ENCODE data around the gene FZD2.
"Not testable (repeated sequence)": the region's sequence is repeated elsewhere in the genome, so short reads cannot be mapped to it uniquely, and the experiment has no call there.

The FZD2 gene

DNA sequence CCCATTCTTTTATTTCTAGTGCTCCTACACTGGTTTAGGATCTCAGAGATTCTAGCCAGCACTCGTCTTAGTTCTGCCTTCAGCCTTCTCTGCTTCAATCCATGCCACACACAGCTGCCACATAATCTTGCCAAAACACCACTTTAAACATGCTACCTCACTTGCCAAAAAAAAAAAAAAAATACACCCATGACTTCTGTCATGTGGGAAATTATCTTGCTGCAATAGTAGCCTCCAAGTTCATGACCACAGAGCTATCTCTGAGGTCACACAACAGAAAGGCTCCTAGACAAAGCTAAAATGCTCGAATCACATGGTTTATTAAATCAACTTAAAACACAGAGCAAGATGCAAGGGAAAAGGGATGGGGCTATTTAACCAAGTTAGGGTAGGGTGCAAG is 18.1 kb downstream of the FZD2 start:
- Histone ChIP-seq H2AFZ (ENCODE audit: low read depth, low read length) (no peak overlapping the region), H3K4me1 (ENCODE audit: insufficient read depth, low read length) (no peaks in the 10 kb centered on the region), H3K27me3 (ENCODE audit: insufficient read depth, low read length) (no peaks in the 10 kb centered on the region), H3K9me3 (ENCODE audit: low read length) (no peaks in the 10 kb centered on the region), H3K36me3 (ENCODE audit: insufficient read depth, low read length) (no peaks in the 10 kb centered on the region), H3K4me3 (ENCODE audit: low read length) (no peak overlapping the region)

DNA sequence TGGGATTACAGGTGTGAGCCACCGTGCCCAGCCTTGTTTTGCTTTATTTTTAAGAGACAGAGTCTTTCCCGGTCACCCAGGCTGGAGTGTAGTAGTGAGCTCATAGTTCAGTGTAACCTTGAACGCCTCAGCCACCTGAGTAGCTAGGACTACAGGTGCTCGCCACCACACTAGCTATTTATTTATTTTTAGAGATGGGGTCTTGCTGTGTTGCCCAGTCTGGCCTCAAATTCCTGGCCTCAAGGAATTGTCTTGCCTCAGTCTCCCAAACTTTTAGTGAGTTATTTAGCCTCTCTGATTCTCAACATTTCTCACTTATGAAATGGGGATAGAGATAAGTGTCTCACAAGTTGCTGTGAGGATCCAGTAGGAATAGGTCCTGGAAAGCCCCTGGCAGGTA is 21.7 kb downstream of the FZD2 start:
- H2AFZ ChIP-seq (ENCODE audit: low read depth, low read length): no peak overlapping the region
- H3K9me3 ChIP-seq (ENCODE audit: low read length): no peaks in the 10 kb centered on the region
- H3K4me1 ChIP-seq (ENCODE audit: insufficient read depth, low read length): no peaks in the 10 kb centered on the region
- H3K36me3 ChIP-seq (ENCODE audit: insufficient read depth, low read length): no peaks in the 10 kb centered on the region
- no peaks in the 10 kb centered on the region for H3K27me3 ChIP-seq (ENCODE audit: insufficient read depth, low read length)
- no peak overlapping the region for H3K4me3 ChIP-seq (ENCODE audit: low read length)

DNA sequence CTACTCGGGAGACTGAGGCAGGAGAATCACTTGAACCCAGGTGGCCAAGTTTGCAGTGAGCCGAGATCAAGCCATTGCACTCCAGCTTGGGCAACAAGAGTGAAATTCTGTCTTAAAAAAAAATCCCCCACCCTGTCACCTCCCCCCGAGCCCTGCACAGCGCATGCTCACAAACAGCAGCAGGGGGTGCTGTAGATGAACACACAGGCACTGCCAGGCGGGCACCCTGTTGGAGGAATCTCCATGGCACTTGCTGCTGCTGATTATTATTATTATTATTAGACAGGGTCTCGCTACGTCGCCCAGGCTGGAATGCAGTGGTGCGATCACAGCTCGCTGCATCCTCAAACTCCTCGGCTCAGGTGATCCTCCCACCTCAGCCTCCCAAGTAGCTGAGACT is 24.6 kb downstream of the FZD2 start:
- no peak overlapping the region for H3K4me3 ChIP-seq (ENCODE audit: low read length)
- H3K4me1 ChIP-seq (ENCODE audit: insufficient read depth, low read length): no peaks in the 10 kb centered on the region
- no peak overlapping the region for H2AFZ ChIP-seq (ENCODE audit: low read depth, low read length)
- no peaks in the 10 kb centered on the region for H3K9me3 ChIP-seq (ENCODE audit: low read length)
- H3K27me3 ChIP-seq (ENCODE audit: insufficient read depth, low read length): no peaks in the 10 kb centered on the region
- no peaks in the 10 kb centered on the region for H3K36me3 ChIP-seq (ENCODE audit: insufficient read depth, low read length)

DNA sequence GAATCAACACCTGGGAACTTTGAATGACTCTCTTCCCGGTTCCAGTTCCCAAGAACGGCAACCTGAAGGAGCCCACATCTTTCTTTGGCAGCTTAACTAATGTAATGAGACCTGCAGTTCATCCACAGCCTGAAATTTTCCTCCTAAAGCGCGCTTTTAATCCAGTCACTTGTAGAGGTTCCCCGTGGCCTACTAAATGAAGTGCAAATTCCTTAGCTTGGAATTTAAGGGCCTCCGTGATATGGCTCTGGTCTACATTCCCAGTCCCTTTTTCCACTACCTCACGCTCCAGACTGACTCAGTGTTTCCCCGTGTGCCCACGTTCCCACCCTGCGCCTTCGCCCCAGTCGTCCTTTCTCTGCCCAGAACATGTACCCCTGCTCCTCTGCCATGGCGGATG is 27.2 kb downstream of the FZD2 start:
- Histone ChIP-seq H3K9me3 (ENCODE audit: low read length) (no peaks in the 10 kb centered on the region), H3K27me3 (ENCODE audit: insufficient read depth, low read length) (no peaks in the 10 kb centered on the region), H3K4me3 (ENCODE audit: low read length) (no peak overlapping the region), H3K36me3 (ENCODE audit: insufficient read depth, low read length) (no peaks in the 10 kb centered on the region), H3K4me1 (ENCODE audit: insufficient read depth, low read length) (peaks cover 5% of the 10 kb centered on the region), H2AFZ (ENCODE audit: low read depth, low read length) (no peak overlapping the region)

DNA sequence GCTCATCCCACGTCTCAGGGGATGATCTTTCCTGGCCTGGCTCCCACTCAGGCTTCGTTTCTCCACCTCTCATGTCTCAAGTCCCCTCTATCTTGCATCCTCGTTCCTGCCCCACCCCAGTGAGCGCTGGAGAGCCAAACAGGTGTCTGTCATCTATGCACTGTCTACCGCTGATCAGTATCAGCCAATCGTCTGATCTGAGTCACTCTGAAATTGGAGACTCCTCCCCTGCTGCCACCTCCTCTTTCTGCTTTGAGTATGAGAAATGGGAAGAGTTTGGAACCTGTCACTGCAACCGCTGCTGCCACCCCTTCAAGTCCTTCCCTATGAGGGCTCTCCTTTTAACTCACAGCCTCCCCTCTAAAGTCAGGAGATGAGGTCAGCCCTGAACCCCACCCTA is 28.0 kb downstream of the FZD2 start:
- Histone ChIP-seq H3K4me3 (ENCODE audit: low read length) (no peak overlapping the region), H3K4me1 (ENCODE audit: insufficient read depth, low read length) (peaks cover 5% of the 10 kb centered on the region), H3K36me3 (ENCODE audit: insufficient read depth, low read length) (no peaks in the 10 kb centered on the region), H3K27me3 (ENCODE audit: insufficient read depth, low read length) (no peaks in the 10 kb centered on the region), H2AFZ (ENCODE audit: low read depth, low read length) (no peak overlapping the region), H3K9me3 (ENCODE audit: low read length) (no peaks in the 10 kb centered on the region)

DNA sequence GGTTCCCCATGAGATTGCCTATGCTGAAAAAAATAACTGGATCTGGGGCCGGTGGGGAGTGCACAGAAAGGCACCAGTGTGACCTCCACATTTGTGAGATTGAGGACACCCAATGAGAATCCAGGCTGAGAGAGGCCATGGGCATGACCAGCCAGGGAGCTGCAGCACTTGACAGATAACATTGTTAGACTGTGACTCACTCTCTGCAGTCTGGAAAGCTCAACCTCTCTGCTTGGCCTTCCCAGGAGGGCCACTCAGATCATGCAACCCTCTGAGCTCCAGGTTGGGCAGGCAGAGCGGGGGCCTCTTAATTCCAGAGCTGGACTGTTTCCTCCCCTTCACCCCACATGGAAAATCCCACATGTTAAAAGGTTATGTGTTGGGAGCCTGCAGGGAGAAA is 30.1 kb downstream of the FZD2 start:
- Histone ChIP-seq H3K36me3 (ENCODE audit: insufficient read depth, low read length) (no peaks in the 10 kb centered on the region), H3K9me3 (ENCODE audit: low read length) (no peaks in the 10 kb centered on the region), H3K27me3 (ENCODE audit: insufficient read depth, low read length) (no peaks in the 10 kb centered on the region), H3K4me1 (ENCODE audit: insufficient read depth, low read length) (peaks cover 5% of the 10 kb centered on the region), H2AFZ (ENCODE audit: low read depth, low read length) (no peak overlapping the region), H3K4me3 (ENCODE audit: low read length) (no peak overlapping the region)

DNA sequence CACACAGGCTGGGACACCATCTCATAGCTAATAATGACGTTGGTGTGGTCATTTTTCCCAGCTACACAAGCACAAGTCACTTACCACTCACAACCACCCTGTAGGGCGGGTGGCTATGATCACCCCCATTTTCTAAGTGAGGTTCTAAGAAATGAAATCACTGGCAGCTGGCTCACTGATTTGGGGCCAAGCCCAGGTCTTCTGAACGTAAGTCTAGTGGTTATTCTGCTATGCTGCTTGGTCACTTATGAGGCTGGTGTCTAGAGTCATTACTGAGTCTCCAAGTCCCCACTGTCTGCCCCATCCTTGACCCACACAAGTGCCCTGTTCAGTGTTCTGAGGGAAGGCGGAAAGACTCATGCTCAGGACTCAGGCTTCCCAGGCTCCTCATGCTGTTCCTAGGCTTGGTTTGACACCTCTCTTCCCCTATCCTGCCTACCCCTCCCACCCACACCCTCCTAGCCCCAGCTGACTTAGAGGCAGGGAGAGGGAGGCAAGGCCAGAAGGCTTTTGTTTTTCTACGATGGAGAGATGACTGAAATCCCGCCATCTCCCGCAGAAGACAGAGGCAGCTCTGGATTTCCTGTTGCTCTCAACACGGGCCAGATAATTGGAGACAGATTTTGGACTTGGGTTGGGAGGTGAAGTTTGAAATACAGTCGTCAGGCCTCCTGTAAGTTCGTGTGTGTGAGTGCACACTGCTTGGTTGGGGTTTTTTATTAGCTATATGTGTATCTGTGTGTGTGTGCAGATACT is 32.2 kb downstream of the FZD2 start:
- Histone ChIP-seq H3K4me1 (ENCODE audit: insufficient read depth, low read length) (peaks cover 5% of the 10 kb centered on the region), H3K9me3 (ENCODE audit: low read length) (no peaks in the 10 kb centered on the region)

DNA sequence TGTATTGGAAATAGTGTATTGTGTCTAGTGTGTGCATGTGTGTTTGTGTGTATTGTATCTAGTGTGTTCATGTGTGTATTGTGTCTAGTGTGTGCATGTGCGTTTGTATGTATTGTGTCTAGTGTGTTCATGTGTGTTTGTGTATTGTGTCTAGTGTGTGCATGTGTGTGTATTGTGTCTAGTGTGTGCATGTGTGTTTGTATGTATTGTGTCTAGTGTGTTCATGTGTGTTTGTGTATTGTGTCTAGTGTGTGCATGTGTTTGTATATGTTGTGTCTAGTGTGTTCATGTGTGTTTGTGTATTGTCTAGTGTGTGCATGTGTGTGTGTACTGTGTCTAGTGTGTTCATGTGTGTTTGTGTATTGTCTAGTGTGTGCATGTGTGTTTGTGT is 32.8 kb downstream of the FZD2 start:
- not testable (repeated sequence) for H3K9me3 ChIP-seq (ENCODE audit: low read length); H3K4me3 ChIP-seq (ENCODE audit: low read length); H3K27me3 ChIP-seq (ENCODE audit: insufficient read depth, low read length); H3K4me1 ChIP-seq (ENCODE audit: insufficient read depth, low read length); H3K36me3 ChIP-seq (ENCODE audit: insufficient read depth, low read length); H2AFZ ChIP-seq (ENCODE audit: low read depth, low read length)

More for the DNA sequence above, 32.2 kb downstream of the FZD2 start:
- peaks cover 7% of the 10 kb centered on the region for H3K27me3 ChIP-seq (ENCODE audit: insufficient read depth, low read length)
- H3K4me3 ChIP-seq (ENCODE audit: low read length): no peak overlapping the region
- H3K36me3 ChIP-seq (ENCODE audit: insufficient read depth, low read length): no peaks in the 10 kb centered on the region
- no peak overlapping the region for H2AFZ ChIP-seq (ENCODE audit: low read depth, low read length)

DNA sequence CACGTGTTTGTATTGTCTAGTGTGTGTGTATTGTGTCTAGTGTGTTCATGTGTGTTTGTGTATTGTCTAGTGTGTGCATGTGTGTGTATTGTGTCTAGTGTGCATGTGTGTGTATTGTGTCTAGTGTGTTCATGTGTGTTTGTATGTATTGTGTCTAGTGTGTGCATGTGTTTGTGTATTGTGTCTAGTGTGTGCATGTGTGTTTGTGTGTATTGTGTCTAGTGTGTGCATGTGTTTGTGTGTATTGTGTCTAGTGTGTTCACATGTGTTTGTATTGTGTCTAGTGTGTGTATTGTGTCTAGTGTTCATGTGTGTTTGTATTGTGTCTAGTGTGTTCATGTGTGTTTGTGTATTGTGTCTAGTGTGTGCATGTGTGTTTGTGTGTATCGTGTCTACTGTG is 33.5 kb downstream of the FZD2 start:
- H3K36me3 ChIP-seq (ENCODE audit: insufficient read depth, low read length); H3K9me3 ChIP-seq (ENCODE audit: low read length); H3K4me1 ChIP-seq (ENCODE audit: insufficient read depth, low read length); H3K4me3 ChIP-seq (ENCODE audit: low read length); H2AFZ ChIP-seq (ENCODE audit: low read depth, low read length); H3K27me3 ChIP-seq (ENCODE audit: insufficient read depth, low read length): not testable (repeated sequence)

DNA sequence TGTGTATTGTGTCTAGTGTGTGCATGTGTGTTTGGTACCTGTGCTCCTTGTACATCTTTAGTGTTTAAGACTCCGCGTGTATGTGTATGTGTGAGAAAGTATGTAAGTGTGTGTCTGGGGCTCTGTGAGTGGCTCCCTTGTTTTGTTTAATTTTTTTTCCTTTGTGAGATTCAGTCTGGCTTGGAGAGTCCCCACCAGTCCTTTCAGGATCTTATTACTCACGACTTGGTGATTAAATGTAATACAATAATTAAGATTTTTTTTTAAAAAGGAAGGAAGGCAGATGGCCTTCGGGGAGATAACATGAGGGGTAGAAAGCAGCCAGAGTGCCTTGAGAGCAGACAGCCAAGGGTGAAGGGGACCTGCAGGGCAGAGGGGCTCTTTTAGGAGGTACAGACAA is 33.9 kb downstream of the FZD2 start:
- no peaks in the 10 kb centered on the region for H3K9me3 ChIP-seq (ENCODE audit: low read length)
- peaks cover 7% of the 10 kb centered on the region for H3K27me3 ChIP-seq (ENCODE audit: insufficient read depth, low read length)
- H3K4me1 ChIP-seq (ENCODE audit: insufficient read depth, low read length): peaks cover 5% of the 10 kb centered on the region
- H3K36me3 ChIP-seq (ENCODE audit: insufficient read depth, low read length): no peaks in the 10 kb centered on the region
- H2AFZ ChIP-seq (ENCODE audit: low read depth, low read length): no peak overlapping the region
- no peak overlapping the region for H3K4me3 ChIP-seq (ENCODE audit: low read length)

DNA sequence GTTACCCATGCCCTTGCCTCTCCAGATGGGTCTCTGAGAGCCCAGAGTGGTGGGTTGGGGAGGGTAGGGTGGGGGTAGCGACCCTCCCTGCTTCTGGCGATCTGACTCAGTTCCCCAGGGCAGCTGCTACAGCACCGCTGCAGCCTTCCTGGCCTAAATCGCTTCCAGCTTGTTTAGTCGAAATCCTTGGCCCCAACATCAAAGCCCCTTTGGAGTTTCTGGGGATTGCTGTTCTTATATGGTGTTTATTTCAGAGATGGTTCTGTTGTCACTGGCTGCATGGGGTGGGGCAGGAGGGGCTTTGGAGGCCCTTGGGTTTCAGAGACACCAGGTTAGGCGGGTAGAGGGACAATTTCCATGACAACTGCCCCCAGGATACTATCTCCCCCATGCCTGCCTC is 35.9 kb downstream of the FZD2 start:
- H3K36me3 ChIP-seq (ENCODE audit: insufficient read depth, low read length): no peaks in the 10 kb centered on the region
- no peaks in the 10 kb centered on the region for H3K4me1 ChIP-seq (ENCODE audit: insufficient read depth, low read length)
- H3K27me3 ChIP-seq (ENCODE audit: insufficient read depth, low read length): peaks cover 7% of the 10 kb centered on the region
- no peak overlapping the region for H3K4me3 ChIP-seq (ENCODE audit: low read length)
- no peaks in the 10 kb centered on the region for H3K9me3 ChIP-seq (ENCODE audit: low read length)
- H2AFZ ChIP-seq (ENCODE audit: low read depth, low read length): no peak overlapping the region

DNA sequence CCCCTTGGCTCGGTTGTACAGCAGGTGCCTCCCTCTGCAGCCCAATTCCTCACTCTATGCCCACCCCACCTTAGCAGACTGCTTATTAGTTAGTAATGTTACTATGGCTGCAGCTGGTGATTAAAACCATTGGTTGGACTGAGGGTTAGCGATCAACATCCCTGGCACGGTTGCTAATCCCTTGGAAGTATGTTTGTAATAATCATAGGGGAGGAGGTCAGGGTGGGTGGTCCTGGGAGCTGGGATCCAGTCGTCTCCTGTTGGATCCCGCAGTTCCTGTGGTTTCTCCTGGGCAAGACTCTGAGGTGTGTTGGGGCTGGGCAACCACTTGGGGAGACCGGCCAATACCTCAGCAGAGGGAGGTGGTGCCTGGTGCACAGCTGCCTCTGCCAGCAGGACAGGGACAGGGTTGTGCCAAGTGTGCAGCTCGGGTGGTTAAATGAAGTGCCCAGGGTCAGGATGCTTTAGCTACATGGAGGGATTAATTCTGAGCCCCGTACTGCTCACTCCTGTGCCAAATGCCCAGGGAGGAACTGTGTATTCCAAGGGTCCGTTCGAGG is 38.0 kb downstream of the FZD2 start:
- Histone ChIP-seq H3K4me3 (ENCODE audit: low read length) (no peak overlapping the region), H3K4me1 (ENCODE audit: insufficient read depth, low read length) (peaks cover 9% of the 10 kb centered on the region), H3K27me3 (ENCODE audit: insufficient read depth, low read length) (peaks cover 7% of the 10 kb centered on the region), H3K36me3 (ENCODE audit: insufficient read depth, low read length) (no peaks in the 10 kb centered on the region), H3K9me3 (ENCODE audit: low read length) (no peaks in the 10 kb centered on the region), H2AFZ (ENCODE audit: low read depth, low read length) (no peak overlapping the region)

DNA sequence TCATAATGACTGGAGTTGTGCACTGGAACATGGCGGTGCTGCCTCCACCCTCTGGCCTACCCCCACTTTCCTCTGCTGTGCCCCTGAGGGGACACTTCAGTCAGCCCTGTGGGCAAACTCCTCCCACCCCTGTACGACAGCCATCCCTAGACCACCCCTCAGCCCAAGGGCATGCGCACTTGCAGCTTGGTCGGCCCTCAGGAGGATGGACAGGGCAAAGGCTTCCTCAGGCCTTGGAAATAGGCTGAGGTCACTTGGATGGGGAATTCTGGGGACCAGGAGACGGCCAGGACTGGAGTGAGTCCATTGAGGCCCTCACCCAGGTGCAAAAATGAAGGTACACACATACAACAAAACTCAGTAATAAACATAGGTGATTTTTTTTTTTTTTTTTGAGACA is 41.0 kb downstream of the FZD2 start:
- no peak overlapping the region for H3K4me3 ChIP-seq (ENCODE audit: low read length)
- H3K4me1 ChIP-seq (ENCODE audit: insufficient read depth, low read length): peaks cover 9% of the 10 kb centered on the region

DNA sequence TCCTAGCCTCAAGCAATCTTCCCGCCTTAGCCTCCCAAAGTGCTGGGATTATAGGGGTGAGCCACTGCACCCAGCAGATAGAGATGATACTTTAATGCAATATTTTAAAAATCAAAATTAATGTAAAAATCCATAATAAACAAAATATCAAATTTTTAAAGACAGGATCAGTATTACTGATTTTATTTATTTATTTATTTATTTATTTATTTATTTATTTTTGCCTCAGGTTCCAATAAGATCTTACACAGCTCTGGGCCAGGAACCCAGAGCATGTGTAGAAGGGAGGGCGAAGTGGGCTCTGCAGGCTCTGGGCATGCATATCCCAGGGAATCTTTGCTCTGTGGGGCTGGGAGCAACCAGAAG is 41.6 kb downstream of the FZD2 start:
- H2AFZ ChIP-seq (ENCODE audit: low read depth, low read length): no peak overlapping the region
- H3K4me1 ChIP-seq (ENCODE audit: insufficient read depth, low read length): peaks cover 9% of the 10 kb centered on the region
- no peaks in the 10 kb centered on the region for H3K9me3 ChIP-seq (ENCODE audit: low read length)
- H3K4me3 ChIP-seq (ENCODE audit: low read length): no peak overlapping the region
- peaks cover 3% of the 10 kb centered on the region for H3K27me3 ChIP-seq (ENCODE audit: insufficient read depth, low read length)
- H3K36me3 ChIP-seq (ENCODE audit: insufficient read depth, low read length): no peaks in the 10 kb centered on the region

More for the DNA sequence above, 41.0 kb downstream of the FZD2 start:
- peaks cover 5% of the 10 kb centered on the region for H3K27me3 ChIP-seq (ENCODE audit: insufficient read depth, low read length)
- no peak overlapping the region for H2AFZ ChIP-seq (ENCODE audit: low read depth, low read length)
- H3K9me3 ChIP-seq (ENCODE audit: low read length): no peaks in the 10 kb centered on the region
- H3K36me3 ChIP-seq (ENCODE audit: insufficient read depth, low read length): no peaks in the 10 kb centered on the region

All from neuron (in vitro differentiated cells).